Fibroblast of skin of left biceps (primary cell): ENCODE results near the gene GPN1.
"Not testable (repeated sequence)": the region's sequence is repeated elsewhere in the genome, so short reads cannot be mapped to it uniquely, and the experiment has no call there.

ENCODE experiments used
- DNase-seq, 2 experiments: peaks; one replicate each; pipeline ENCODE4 v3.0.0-alpha.2; 2013; ENCODE audit warnings: low read depth in 2 of 2

The GPN1 gene

GRCh38 chr2:27672723-27673486, 44.1 kb downstream of the GPN1 start:
- DNase-seq, result no peak

- no peak for DNase-seq
These were observed 51.7 kb downstream of the GPN1 start for GRCh38 chr2:27680571-27680970.

- no peak for DNase-seq
These were observed 53.0 kb downstream of the GPN1 start for GRCh38 chr2:27681841-27682240.

GRCh38 chr2:27682334-27682771, 53.5 kb downstream of the GPN1 start:
- DNase-seq, result peak; percentile 73 to 74

- peak; percentile 62 to 70 for DNase-seq
These were observed 54.7 kb downstream of the GPN1 start for GRCh38 chr2:27683390-27684071.

- not testable (repeated sequence) for DNase-seq
These were observed 56.2 kb downstream of the GPN1 start for GRCh38 chr2:27685006-27685405.

- DNase-seq, result no peak
These were observed 56.7 kb downstream of the GPN1 start for GRCh38 chr2:27685577-27685976.

GRCh38 chr2:27687232-27687631, 58.4 kb downstream of the GPN1 start:
- no peak for DNase-seq

- no peak for DNase-seq
These were observed 60.6 kb downstream of the GPN1 start for GRCh38 chr2:27689424-27689823.

- DNase-seq, result no peak
These were observed 61.2 kb downstream of the GPN1 start for GRCh38 chr2:27690052-27690451.

GRCh38 chr2:27697660-27698059, 68.8 kb downstream of the GPN1 start:
- no peak for DNase-seq
